Lung (tissue), 12 donors: Measurements from ENCODE around the gene TMEM106C. TPM values are rescaled to one million over a fixed set of nuclear protein-coding genes. Genes with fewer than 3 reads are reported as not detected.

ENCODE experiments used
- ATAC-seq: fragments of 200-7000 bp; cut with Tn5 transposase; one replicate; pipeline ENCODE4 v1.9.1; 2020; ENCODE audit warnings: moderate number of reproducible peaks; ENCODE audit not compliant: insufficient read depth, low FRiP score
- DNase-seq, 3 donors: peaks; one replicate each; pipeline ENCODE4 v3.0.0-alpha.2; 2013 to 2017
- H3K27ac ChIP-seq, 2 donors: one replicate each; pipeline ENCODE4 v1.5.1; 2013; ENCODE audit warnings: mild to moderate bottlenecking in 2 of 2, moderate library complexity in 2 of 2, control low read depth in 1 of 2, inconsistent platforms in 1 of 2, low read depth in 1 of 2, low read length in 1 of 2
- H3K27me3 ChIP-seq, 3 donors: one replicate each; pipeline ENCODE4 v1.5.1; 2013; ENCODE audit warnings: low read length in 2 of 3; ENCODE audit not compliant: control insufficient read depth in 3 of 3, insufficient read depth in 3 of 3
- H3K36me3 ChIP-seq, 4 donors: one replicate each; pipeline ENCODE4 v1.5.1; 2013; ENCODE audit warnings: low read length in 4 of 4, mild to moderate bottlenecking in 1 of 4, moderate library complexity in 1 of 4; ENCODE audit not compliant: control insufficient read depth in 4 of 4, insufficient read depth in 4 of 4
- H3K4me1 ChIP-seq, 5 donors: one replicate each; pipeline ENCODE4 v1.5.1; 2013; ENCODE audit warnings: low read length in 5 of 5, mild to moderate bottlenecking in 2 of 5, moderate library complexity in 1 of 5; ENCODE audit not compliant: control insufficient read depth in 5 of 5, insufficient read depth in 5 of 5
- H3K4me3 ChIP-seq: one replicate; pipeline ENCODE4 v1.5.1; 2013; ENCODE audit warnings: mild to moderate bottlenecking, control low read depth, moderate library complexity
- H3K9ac ChIP-seq, 2 donors: one replicate each; pipeline ENCODE4 v1.5.1; 2013; ENCODE audit warnings: low read length in 2 of 2, control low read depth in 1 of 2; ENCODE audit not compliant: insufficient read depth in 1 of 2
- H3K9me3 ChIP-seq, 4 donors: one replicate each; pipeline ENCODE4 v1.5.1; 2013; ENCODE audit warnings: low read length in 3 of 4, mild to moderate bottlenecking in 1 of 4, moderate library complexity in 1 of 4; ENCODE audit not compliant: control insufficient read depth in 4 of 4, insufficient read depth in 3 of 4
- CTCF ChIP-seq: IDR thresholded peaks from 2 replicates; pipeline ENCODE4 v1.5.1; 2012; ENCODE audit warnings: mild to moderate bottlenecking; ENCODE audit errors: control extremely low read depth, extremely low read depth
- WGBS, 2 donors: extraction: QIAGEN DNeasy Blood & Tissue Kit; methylation state at CpG; one replicate each; pipeline ENCODE4 v1.1.7; 2013; 5-methylcytosine and 5-hydroxymethylcytosine counted together
- polyA plus RNA-seq, 2 donors: library from polyadenylated mRNA; stranded (reverse); fragments of 200-250 nt; gene quantifications; one replicate each; pipeline ENCODE4 v1.2.1, GENCODE V29; 2013
- total RNA-seq, 2 donors: library from RNA; depleted of rRNA in 1 of 2; stranded (reverse); fragments of >200 nt in 1 of 2; gene quantifications; one replicate each; pipeline ENCODE4 v1.2.1, GENCODE V29; 2014 to 2021
- donor health status: control.
- donor health status: control.
- donor health status: Bipolar disorder and iron deficiency.
- donor health status: healthy.
- donor health status: DM: yes; HTN: yes; CAD: no.

Gene TMEM106C
- total and polyA plus RNA-seq, 4 donors, result 29.3 to 53.0 (median 34.1) TPM

GRCh38 chr12:47962198-47962597, 1.2 kb upstream of the TMEM106C start:
- Histone ChIP-seq H3K27me3 (peaks cover 0 to 3% (median 0%) of the 10 kb centered on the region in 3 donors), H3K9me3 (peaks cover 0 to 3% (median 0%) of the 10 kb centered on the region in 4 donors), H3K27ac (no peak overlapping the region), H3K4me3 (no peak overlapping the region), H3K4me1 (peaks cover 0 to 19% (median 6%) of the 10 kb centered on the region in 5 donors), H3K36me3 (peaks cover 0 to 1% (median 0%) of the 10 kb centered on the region in 4 donors), H3K9ac (no peak overlapping the region)
- DNase-seq (no peak), ATAC-seq (no peak)
- TF ChIP-seq CTCF, result no peak
- 91 to 92% methylated on average over 11 of the region's 11 CpGs for WGBS, 2 donors

GRCh38 chr12:47964106-47964728, 821 bp downstream of the TMEM106C start:
- TF ChIP-seq CTCF, result no peak
- Histone ChIP-seq H3K27me3 (peaks cover 0 to 3% (median 0%) of the 10 kb centered on the region in 3 donors), H3K4me1 (peaks cover 0 to 19% (median 6%) of the 10 kb centered on the region in 5 donors), H3K27ac (no peak overlapping the region), H3K9ac (peak overlapping the region in 1 of 2 donors; percentile 33), H3K4me3 (peak overlapping the region; percentile 77), H3K9me3 (no peaks in the 10 kb centered on the region), H3K36me3 (peaks cover 2 to 10% (median 4%) of the 10 kb centered on the region in 4 donors)
- DNase-seq, result peak in 1 of 3 donors; percentile 34
- WGBS, 2 donors, result 16 to 17% methylated on average over 18 of the region's 18 CpGs
- ATAC-seq, result no peak

GRCh38 chr12:47965581-47965980, 2.2 kb downstream of the TMEM106C start:
- no peak for DNase-seq
- Histone ChIP-seq H3K27me3 (peaks cover 0 to 3% (median 0%) of the 10 kb centered on the region in 3 donors), H3K4me1 (peaks cover 0 to 19% (median 6%) of the 10 kb centered on the region in 5 donors), H3K9ac (no peak overlapping the region), H3K4me3 (no peak overlapping the region), H3K36me3 (peaks cover 2 to 10% (median 4%) of the 10 kb centered on the region in 4 donors), H3K27ac (no peak overlapping the region), H3K9me3 (no peaks in the 10 kb centered on the region)
- WGBS, 2 donors, result 80 to 86% methylated on average over 3 of the region's 3 CpGs
- no peak for TF ChIP-seq CTCF
- no peak for ATAC-seq
